B cell (primary cell): Measurements from ENCODE around the gene GPRC5B. TPM values are rescaled to one million over a fixed set of nuclear protein-coding genes. Genes with fewer than 3 reads are reported as not detected.

Experiments used
- ATAC-seq: fragments of 200-7000 bp; cut with Tn5 transposase; one replicate; pipeline ENCODE4 v1.10.0; 2021; ENCODE audit warnings: low read depth, mild to moderate bottlenecking, moderate number of reproducible peaks, moderate library complexity
- CTCF ChIA-PET: fragments of 350-600 bp; sonication (Branson Sonifier 250); formaldehyde crosslinking; loops from one replicate; lab custom pipeline; 2021; ENCODE audit warnings: antibody characterized with exemption, inconsistent platforms; lab: Charles Lee
- POLR2A ChIA-PET: fragments of 350-600 bp; sonication (Branson Sonifier 250); formaldehyde crosslinking; loops from one replicate; lab custom pipeline; 2021; ENCODE audit warnings: antibody characterized with exemption; lab: Charles Lee
- DNase-seq: peaks from one replicate; pipeline ENCODE4 v3.0.0; 2013
- H2AFZ ChIP-seq: 2 replicates; pipeline ENCODE4 v1.6.1; 2012; ENCODE audit warnings: mild to moderate bottlenecking, low read depth, low read length; ENCODE audit not compliant: insufficient read depth, poor library complexity, severe bottlenecking
- H3K27ac ChIP-seq, 2 donors: 1 replicate in 1 of 2; 2 replicates in 1 of 2; pipeline ENCODE4 v1.5.1; 2012 to 2013; ENCODE audit warnings: low read length in 2 of 2, mild to moderate bottlenecking in 2 of 2, moderate library complexity in 1 of 2
- H3K27me3 ChIP-seq, 4 experiments: fragments of 200-600 bp in 1 of 4; sonication (generic) in 1 of 4; replicated peaks in 1 of 4; 1 replicate in 2 of 4; 2 replicates in 2 of 4; pipeline versions ENCODE4 v1.6.1 to v1.7.0; 2013 to 2016; ENCODE audit warnings: low read length in 3 of 4, mild to moderate bottlenecking in 2 of 4, mixed read lengths in 1 of 4, moderate library complexity in 1 of 4; ENCODE audit not compliant: insufficient read depth in 4 of 4, control insufficient read depth in 3 of 4; ENCODE audit errors: control extremely low read depth in 1 of 4
- H3K36me3 ChIP-seq, 2 experiments: replicated peaks in 1 of 2; 1 replicate in 1 of 2; 2 replicates in 1 of 2; pipeline versions ENCODE4 v1.6.1 to v1.7.1; 2013; ENCODE audit warnings: low read length in 1 of 2; ENCODE audit not compliant: insufficient read depth in 2 of 2, control insufficient read depth in 1 of 2; ENCODE audit errors: control extremely low read depth in 1 of 2, extremely low read depth in 1 of 2
- H3K4me1 ChIP-seq, 2 donors: fragments of 200-600 bp in 1 of 2; sonication (generic) in 1 of 2; 1 replicate in 1 of 2; 2 replicates in 1 of 2; pipeline versions ENCODE4 v1.5.1 to v1.6.1; 2013 to 2017; ENCODE audit warnings: low read length in 2 of 2; ENCODE audit not compliant: control insufficient read depth in 2 of 2, insufficient read depth in 2 of 2
- H3K4me2 ChIP-seq: replicated peaks from 2 replicates; pipeline ENCODE3; 2012; ENCODE audit warnings: mild to moderate bottlenecking, low read depth, low read length; ENCODE audit not compliant: poor library complexity, severe bottlenecking
- H3K4me3 ChIP-seq, 5 experiments: fragments of 200-600 bp in 1 of 5; sonication (generic) in 1 of 5; 1 replicate in 3 of 5; 2 replicates in 2 of 5; pipeline versions ENCODE4 v1.5.1 to v1.7.0; 2011 to 2016; ENCODE audit warnings: low read length in 4 of 5, mild to moderate bottlenecking in 4 of 5, low read depth in 2 of 5, control low read depth in 1 of 5, moderate library complexity in 1 of 5; ENCODE audit not compliant: insufficient read depth in 1 of 5; ENCODE audit errors: control extremely low read depth in 1 of 5, extremely low read depth in 1 of 5
- H3K79me2 ChIP-seq: fragments of 200-600 bp; sonication (generic); one replicate; pipeline ENCODE4 v1.6.0; 2016; ENCODE audit warnings: low read length; ENCODE audit not compliant: control insufficient read depth, insufficient read depth
- H3K9ac ChIP-seq: fragments of 200-600 bp; sonication (generic); 2 replicates; pipeline ENCODE4 v1.6.1; 2017; ENCODE audit warnings: mild to moderate bottlenecking, low read length, moderate library complexity
- H3K9me3 ChIP-seq, 3 donors: one replicate each; pipeline versions ENCODE4 v1.6.1 to v1.7.1; 2013; ENCODE audit warnings: low read length in 2 of 3; ENCODE audit not compliant: control insufficient read depth in 2 of 3, insufficient read depth in 1 of 3; ENCODE audit errors: control extremely low read depth in 1 of 3
- H4K20me1 ChIP-seq: 2 replicates; pipeline ENCODE4 v1.6.0; 2012; ENCODE audit warnings: mild to moderate bottlenecking, low read length; ENCODE audit not compliant: insufficient read depth, control insufficient read depth, poor library complexity, severe bottlenecking
- H3K27ac Mint-ChIP-seq: one replicate; pipeline ENCODE4 v1.8.0; 2021; ENCODE audit warnings: mixed read lengths
- H3K27me3 Mint-ChIP-seq: one replicate; pipeline ENCODE4 v1.8.0; 2021; ENCODE audit warnings: mixed read lengths
- H3K4me1 Mint-ChIP-seq: one replicate; pipeline ENCODE4 v1.8.0; 2021; ENCODE audit warnings: mixed read lengths
- H3K4me3 Mint-ChIP-seq: one replicate; pipeline ENCODE4 v1.8.0; 2021; ENCODE audit warnings: mixed read lengths
- H3K9me3 Mint-ChIP-seq: one replicate; pipeline ENCODE4 v1.8.0; 2022; ENCODE audit warnings: mixed read lengths; ENCODE audit not compliant: insufficient read depth
- CTCF ChIP-seq: fragments of 200-600 bp; IDR thresholded peaks from one replicate; pipeline ENCODE4 v1.8.0; 2022; ENCODE audit warnings: antibody characterized with exemption, mild to moderate bottlenecking
- EZH2 ChIP-seq: IDR thresholded peaks from 2 replicates; pipeline ENCODE4 v1.6.1; 2012; ENCODE audit warnings: borderline replicate concordance, low read depth, mild to moderate bottlenecking, moderate library complexity, low read length; ENCODE audit not compliant: insufficient read depth, poor library complexity, severe bottlenecking
- WGBS: methylation state at CpG from one replicate; pipeline ENCODE4 v1.1.5; 2013; ENCODE audit warnings: missing lambda C conversion rate; ENCODE audit not compliant: insufficient coverage; 5-methylcytosine and 5-hydroxymethylcytosine counted together
- intact Hi-C: fragments of 100-400 bp; cut with micrococcal nuclease; formaldehyde crosslinking; loops from one replicate; pipeline ENCODE4 v1.10.0; 2022
- polyA plus RNA-seq: library from polyadenylated mRNA; depleted of rRNA; stranded (reverse); fragments of >200 nt; gene quantifications from 2 replicates; pipeline ENCODE4 v1.2.3, GENCODE V29; 2012
- total RNA-seq, 2 donors: library from RNA; stranded (reverse); fragments of 120-200 nt in 1 of 2; gene quantifications; 1 replicate in 1 of 2; 2 replicates in 1 of 2; pipeline versions ENCODE4 v1.2.3 to v1.2.4, GENCODE V29; 2013 to 2022

Gene GPRC5B
- total and polyA plus RNA-seq, 2 donors (not counting 1 experiment from before 2014, with no cell fraction given) = not detected

GRCh38 chr16:19817122-19817521 lies 67.5 kb downstream of the GPRC5B start:
- no CpG with 5 or more reads among the region's 3 CpGs for WGBS
- ChIA-PET POLR2A (no interaction called here), CTCF (interaction anchor here (0.8 kb wide), 1 partner anchor 70 kb away, joined by 3 read pairs; no protein-coding TSS in a partner anchor)
- H3K79me2 ChIP-seq = no peaks in the 10 kb centered on the region
- no peak overlapping the region for H3K9ac ChIP-seq
- intact Hi-C loops = no loop called here
- no peaks in the 10 kb centered on the region for H3K4me1 ChIP-seq
- Mint-ChIP-seq H3K4me1 (no peaks in the 10 kb centered on the region), H3K4me3 (no peak overlapping the region), H3K9me3 (peaks cover 7% of the 10 kb centered on the region), H3K27me3 (no peaks in the 10 kb centered on the region), H3K27ac (no peak overlapping the region)
- no peak overlapping the region for H3K4me2 ChIP-seq
- ATAC-seq (no peak), DNase-seq (no peak)
- H4K20me1 ChIP-seq = no peaks in the 10 kb centered on the region
- TF ChIP-seq CTCF = no peak
- no peak for TF ChIP-seq EZH2
- H3K27me3 ChIP-seq = no peaks in the 10 kb centered on the region
- no peak overlapping the region for H3K27ac ChIP-seq
- H3K4me3 ChIP-seq = no peak overlapping the region
- H2AFZ ChIP-seq = no peak overlapping the region
- no peaks in the 10 kb centered on the region for H3K36me3 ChIP-seq
- H3K9me3 ChIP-seq = peaks cover 0 to 4% (median 1%) of the 10 kb centered on the region in 3 donors

- Mint-ChIP-seq H3K4me3 (no peak overlapping the region), H3K27me3 (no peaks in the 10 kb centered on the region), H3K9me3 (peaks cover 7% of the 10 kb centered on the region), H3K4me1 (no peaks in the 10 kb centered on the region), H3K27ac (no peak overlapping the region)
- CTCF ChIA-PET = interaction anchor here (0.6 kb wide), 1 partner anchor 750 kb away, joined by 3 read pairs; no protein-coding TSS in a partner anchor
- peaks cover 0 to 4% (median 1%) of the 10 kb centered on the region in 3 donors for H3K9me3 ChIP-seq
- no peak for ATAC-seq
- no peaks in the 10 kb centered on the region for H3K36me3 ChIP-seq
- intact Hi-C loops = no loop called here
- H3K4me3 ChIP-seq = no peak overlapping the region
- DNase-seq = no peak
- TF ChIP-seq EZH2 (no peak), CTCF (no peak)
- H4K20me1 ChIP-seq = no peaks in the 10 kb centered on the region
- POLR2A ChIA-PET = no interaction called here
- H3K27ac ChIP-seq = no peak overlapping the region
- H3K4me1 ChIP-seq = no peaks in the 10 kb centered on the region
- no peak overlapping the region for H2AFZ ChIP-seq
- no CpG with 5 or more reads among the region's 2 CpGs for WGBS
- no peak overlapping the region for H3K9ac ChIP-seq
- no peaks in the 10 kb centered on the region for H3K27me3 ChIP-seq
- H3K4me2 ChIP-seq = no peak overlapping the region
- no peaks in the 10 kb centered on the region for H3K79me2 ChIP-seq
Observed at GRCh38 chr16:19815418-19815817, 69.2 kb downstream of the GPRC5B start.
